CD14-positive monocyte (primary cell): ENCODE results near the gene CYB561A3. TPM values are rescaled to one million over a fixed set of nuclear protein-coding genes. Genes with fewer than 3 reads are reported as not detected.

Experiments
- DNase-seq, 3 donors: peaks; one replicate each; pipeline ENCODE4 v3.0.0-alpha.2; 2011 to 2022
- H2AFZ ChIP-seq: 2 replicates; pipeline ENCODE4 v1.6.0; 2012; ENCODE audit warnings: mild to moderate bottlenecking, low read depth, low read length, inconsistent platforms; ENCODE audit not compliant: insufficient read depth, poor library complexity, severe bottlenecking
- H3K27ac ChIP-seq, 2 donors: 1 replicate in 1 of 2; 2 replicates in 1 of 2; pipeline ENCODE4 v1.5.1; 2012 to 2013; ENCODE audit warnings: low read length in 2 of 2, control low read depth in 1 of 2, inconsistent platforms in 1 of 2, low read depth in 1 of 2, mild to moderate bottlenecking in 1 of 2
- H3K27me3 ChIP-seq, 2 donors: one replicate each; pipeline versions ENCODE4 v1.6.0 to v1.6.1; 2011 to 2013; ENCODE audit warnings: low read length in 2 of 2; ENCODE audit not compliant: control insufficient read depth in 2 of 2, insufficient read depth in 2 of 2
- H3K36me3 ChIP-seq, 2 donors: replicated peaks in 1 of 2; 1 replicate in 1 of 2; 2 replicates in 1 of 2; pipeline versions ENCODE4 v1.5.1 to v1.6.1; 2012 to 2013; ENCODE audit warnings: low read length in 2 of 2, control low read depth in 1 of 2, inconsistent platforms in 1 of 2, mild to moderate bottlenecking in 1 of 2; ENCODE audit not compliant: insufficient read depth in 2 of 2, control insufficient read depth in 1 of 2
- H3K4me1 ChIP-seq, 2 donors: 1 replicate in 1 of 2; 2 replicates in 1 of 2; pipeline versions ENCODE4 v1.5.1 to v1.6.1; 2012 to 2013; ENCODE audit warnings: low read length in 2 of 2, control low read depth in 1 of 2, inconsistent platforms in 1 of 2, mild to moderate bottlenecking in 1 of 2, moderate library complexity in 1 of 2; ENCODE audit not compliant: insufficient read depth in 2 of 2, control insufficient read depth in 1 of 2
- H3K4me2 ChIP-seq: replicated peaks from 2 replicates; pipeline ENCODE3; 2012; ENCODE audit warnings: low read length, moderate library complexity, mild to moderate bottlenecking; ENCODE audit not compliant: poor library complexity, severe bottlenecking; ENCODE audit errors: extremely low read depth
- H3K4me3 ChIP-seq, 3 experiments: fragments of 200-600 bp in 1 of 3; sonication (generic) in 1 of 3; replicated peaks in 1 of 3; 1 replicate in 2 of 3; 2 replicates in 1 of 3; pipeline ENCODE4 v1.5.1; 2011 to 2013; ENCODE audit warnings: low read length in 3 of 3, mild to moderate bottlenecking in 3 of 3, control low read depth in 2 of 3, low read depth in 2 of 3, inconsistent platforms in 1 of 3, moderate library complexity in 1 of 3
- H3K79me2 ChIP-seq: 2 replicates; pipeline ENCODE4 v1.6.0; 2012; ENCODE audit warnings: mild to moderate bottlenecking, control low read depth, inconsistent platforms, low read length, moderate library complexity; ENCODE audit not compliant: insufficient read depth
- H3K9ac ChIP-seq: 2 replicates; pipeline ENCODE4 v1.6.0; 2017; ENCODE audit warnings: low read length, mild to moderate bottlenecking; ENCODE audit not compliant: insufficient read depth, poor library complexity, severe bottlenecking
- H3K9me3 ChIP-seq, 2 donors: replicated peaks in 1 of 2; 1 replicate in 1 of 2; 2 replicates in 1 of 2; pipeline versions ENCODE4 v1.5.1 to v1.6.1; 2012 to 2013; ENCODE audit warnings: low read length in 2 of 2, control low read depth in 1 of 2; ENCODE audit not compliant: control insufficient read depth in 1 of 2, insufficient read depth in 1 of 2
- H4K20me1 ChIP-seq: 2 replicates; pipeline ENCODE4 v1.6.0; 2012; ENCODE audit warnings: mild to moderate bottlenecking, low read length, control low read depth, moderate library complexity; ENCODE audit not compliant: insufficient read depth
- H3K27ac Mint-ChIP-seq, 7 donors: one replicate each; pipeline ENCODE4 v1.8.0; 2020; ENCODE audit warnings: mild to moderate bottlenecking in 7 of 7, mixed read lengths in 7 of 7, moderate library complexity in 6 of 7, inconsistent platforms in 2 of 7
- H3K27me3 Mint-ChIP-seq, 3 donors: one replicate each; pipeline ENCODE4 v1.8.0; 2021 to 2022; ENCODE audit warnings: low read depth in 3 of 3, mild to moderate bottlenecking in 3 of 3, mixed read lengths in 3 of 3, moderate library complexity in 3 of 3, inconsistent platforms in 1 of 3
- H3K36me3 Mint-ChIP-seq, 2 donors: one replicate each; pipeline ENCODE4 v1.8.0; 2020; ENCODE audit warnings: mixed read lengths in 2 of 2, inconsistent platforms in 1 of 2, mild to moderate bottlenecking in 1 of 2
- H3K4me1 Mint-ChIP-seq: one replicate; pipeline ENCODE4 v1.8.0; 2020; ENCODE audit warnings: mild to moderate bottlenecking, mixed read lengths
- H3K4me3 Mint-ChIP-seq, 2 donors: one replicate each; pipeline ENCODE4 v1.8.0; 2020; ENCODE audit warnings: mild to moderate bottlenecking in 2 of 2, mixed read lengths in 2 of 2, moderate library complexity in 1 of 2
- H3K9me3 Mint-ChIP-seq, 7 donors: one replicate each; pipeline ENCODE4 v1.8.0; 2020 to 2022; ENCODE audit warnings: mixed read lengths in 7 of 7, mild to moderate bottlenecking in 6 of 7, moderate library complexity in 6 of 7, inconsistent platforms in 2 of 7
- CTCF ChIP-seq: fragments of 200-600 bp; IDR thresholded peaks from one replicate; pipeline ENCODE4 v1.8.0; 2022; ENCODE audit warnings: antibody characterized with exemption, mild to moderate bottlenecking
- WGBS: methylation state at CpG from one replicate; pipeline ENCODE4 v1.1.5; 2013; ENCODE audit warnings: missing lambda C conversion rate; ENCODE audit not compliant: insufficient coverage; 5-methylcytosine and 5-hydroxymethylcytosine counted together
- intact Hi-C, 2 donors: fragments of 100-400 bp; cut with micrococcal nuclease; formaldehyde crosslinking; loops; one replicate each; pipeline versions ENCODE4 v1.15.0 to v1.15.1; 2023
- polyA plus RNA-seq, 3 donors: library from polyadenylated mRNA; depleted of rRNA in 1 of 3; unstranded in 2 of 3; stranded (reverse) in 1 of 3; fragments of 300-500 nt in 2 of 3; fragments of >200 nt in 1 of 3; fragmentation: Illumina TruSeq in 2 of 3; gene quantifications; 1 replicate in 2 of 3; 2 replicates in 1 of 3; pipeline ENCODE4 v1.2.3, GENCODE V29; 2012 to 2021

The CYB561A3 gene
- polyA plus RNA-seq, 3 donors: 79.7 to 112 (median 112) TPM

DNA sequence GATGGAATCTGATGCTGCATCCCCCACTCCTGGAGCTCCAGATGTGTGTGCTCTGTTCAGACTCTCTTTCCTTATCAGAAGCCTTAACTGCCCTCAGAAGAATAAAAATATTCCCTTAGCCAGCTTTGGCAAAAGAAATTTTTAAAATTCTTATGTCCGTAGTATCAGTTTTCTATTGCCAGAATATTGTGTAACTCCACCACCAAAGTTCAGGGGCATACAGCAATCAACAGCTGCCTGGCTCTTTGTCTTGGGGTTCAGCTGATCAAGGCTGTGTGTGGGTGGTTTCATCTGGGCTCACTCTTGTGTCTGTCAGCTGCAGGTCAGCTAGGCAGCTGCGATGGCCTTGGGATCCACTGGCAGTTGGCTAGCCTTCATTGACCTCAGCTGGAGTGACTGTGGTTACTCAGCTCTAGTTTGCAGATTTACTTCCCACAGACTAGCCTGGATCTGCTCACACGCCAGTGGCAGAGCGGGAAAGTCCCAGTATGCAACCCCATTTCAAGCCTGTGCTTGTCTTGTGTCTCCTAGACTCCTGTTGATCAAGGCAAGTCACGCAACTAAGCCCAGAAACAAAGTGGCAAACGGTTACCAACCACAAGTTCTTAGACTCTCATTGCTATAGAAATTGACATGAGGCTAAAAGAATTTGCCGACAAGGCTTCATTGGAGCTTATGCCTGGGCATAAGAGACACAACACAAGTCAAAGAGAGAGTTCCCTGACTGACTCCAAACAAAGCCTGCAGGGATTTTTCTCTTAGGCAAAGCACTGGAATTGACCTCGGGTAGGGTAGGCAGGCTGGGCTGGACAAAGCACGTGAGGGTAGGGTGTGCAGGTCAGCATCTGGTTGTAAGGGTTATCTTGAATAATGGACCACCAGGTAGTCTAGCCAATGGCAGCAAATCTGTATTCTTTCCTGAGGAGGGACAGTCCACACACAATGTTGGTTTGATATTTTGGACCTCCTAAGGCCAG, 8.0 kb upstream of the CYB561A3 start:
- Histone ChIP-seq H3K4me1 (no peaks in the 10 kb centered on the region), H3K4me2 (no peak overlapping the region), H3K4me3 (no peak overlapping the region), H3K79me2 (peaks cover 6% of the 10 kb centered on the region), H3K27me3 (no peaks in the 10 kb centered on the region), H4K20me1 (no peaks in the 10 kb centered on the region), H3K9me3 (no peaks in the 10 kb centered on the region), H3K9ac (no peak overlapping the region), H3K27ac (no peak overlapping the region), H2AFZ (no peak overlapping the region), H3K36me3 (peaks cover 59 to 90% of the 10 kb centered on the region in 2 donors)
- 100% methylated on average over 5 of the region's 9 CpGs for WGBS
- no peak overlapping the region for H3K4me3 Mint-ChIP-seq
- H3K27me3 Mint-ChIP-seq: no peaks in the 10 kb centered on the region
- intact Hi-C loops: no loop called here
- peak in 1 of 3 donors; percentile 29 for DNase-seq
- peak overlapping the region in 3 of 7 donors; percentile 31 to 59 (median 37) for H3K27ac Mint-ChIP-seq
- TF ChIP-seq CTCF: no peak
- H3K36me3 Mint-ChIP-seq: peaks cover 48 to 84% of the 10 kb centered on the region in 2 donors
- H3K4me1 Mint-ChIP-seq: no peaks in the 10 kb centered on the region
- peaks cover 0 to 3% (median 0%) of the 10 kb centered on the region in 7 donors for H3K9me3 Mint-ChIP-seq

DNA sequence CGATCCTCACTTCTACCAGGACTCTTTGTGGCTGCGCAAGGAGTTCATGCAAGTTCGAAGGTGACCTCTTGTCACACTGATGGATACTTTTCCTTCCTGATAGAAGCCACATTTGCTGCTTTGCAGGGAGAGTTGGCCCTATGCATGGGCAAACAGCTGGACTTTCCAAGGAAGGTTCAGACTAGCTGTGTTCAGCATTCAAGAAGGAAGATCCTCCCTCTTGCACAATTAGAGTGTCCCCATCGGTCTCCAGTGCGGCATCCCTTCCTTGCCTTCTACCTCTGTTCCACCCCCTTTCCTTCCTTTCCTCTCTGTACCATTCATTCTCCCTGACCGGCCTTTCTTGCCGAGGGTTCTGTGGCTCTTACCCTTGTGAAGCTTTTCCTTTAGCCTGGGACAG, 7.0 kb upstream of the CYB561A3 start:
- no peak for TF ChIP-seq CTCF
- Mint-ChIP-seq H3K9me3 (peaks cover 0 to 3% (median 0%) of the 10 kb centered on the region in 7 donors), H3K4me1 (peaks cover 2% of the 10 kb centered on the region), H3K27ac (peak overlapping the region in 5 of 7 donors; percentile 10 to 70 (median 42)), H3K27me3 (no peaks in the 10 kb centered on the region), H3K4me3 (no peak overlapping the region), H3K36me3 (peaks cover 53 to 83% of the 10 kb centered on the region in 2 donors)
- Histone ChIP-seq H3K27ac (no peak overlapping the region), H4K20me1 (no peaks in the 10 kb centered on the region), H3K36me3 (peaks cover 65 to 91% of the 10 kb centered on the region in 2 donors), H3K79me2 (peaks cover 16% of the 10 kb centered on the region), H2AFZ (no peak overlapping the region), H3K4me3 (no peak overlapping the region), H3K9ac (no peak overlapping the region), H3K4me1 (peaks cover 3 to 4% of the 10 kb centered on the region in 2 donors), H3K4me2 (no peak overlapping the region), H3K9me3 (no peaks in the 10 kb centered on the region), H3K27me3 (no peaks in the 10 kb centered on the region)
- 91% methylated on average over 7 of the region's 7 CpGs for WGBS
- DNase-seq: no peak
- intact Hi-C loops: no loop called here
